A549 (cell line): Measurements from ENCODE around the gene FXYD7. TPM values are rescaled to one million over a fixed set of nuclear protein-coding genes. Genes with fewer than 3 reads are reported as not detected.
"Not testable (repeated sequence)": the region's sequence is repeated elsewhere in the genome, so short reads cannot be mapped to it uniquely, and the experiment has no call there.

Source experiments
- ATAC-seq, 2 experiments: fragments of 200-7000 bp in 1 of 2; fragments of >200 bp in 1 of 2; cut with Nextera tagmentation in 1 of 2; cut with Tn5 transposase in 1 of 2; 3 replicates each; pipeline versions ENCODE4 v1.8.0 to v1.9.1; 2018 to 2020; ENCODE audit warnings: mild to moderate bottlenecking in 1 of 2, moderate library complexity in 1 of 2
- CTCF ChIA-PET: fragments of 300-600 bp; sonication (Branson Sonifier 250); formaldehyde crosslinking; extraction: SDS; loops from one replicate; lab custom pipeline; 2021; ENCODE audit warnings: antibody characterized with exemption, inconsistent platforms; lab: Yijun Ruan, JAX
- POLR2A ChIA-PET: fragments of 350-600 bp; formaldehyde crosslinking; extraction: SDS; loops from one replicate; lab custom pipeline; 2021; ENCODE audit warnings: antibody characterized with exemption, inconsistent platforms; lab: Yijun Ruan, JAX
- DNase-seq, 2 experiments: peaks; one replicate each; pipeline versions ENCODE4 v3.0.0 to v3.0.0-alpha.2; 2011 to 2016; ENCODE audit warnings: low read depth in 1 of 2, low spot score in 1 of 2
- FAIRE-seq: peaks from 2 replicates; lab custom pipeline; 2011; peaks lifted over from hg19 to GRCh38; lab: Jason Lieb, UNC
- H3K27ac ChIP-seq, 2 experiments: fragments of >200 bp; sonication (Bioruptor Twin); formaldehyde crosslinking; 3 replicates each; pipeline ENCODE4 v1.5.1; 2016 to 2017
- H3K4me1 ChIP-seq: fragments of >200 bp; sonication (Bioruptor Twin); formaldehyde crosslinking; 3 replicates; pipeline ENCODE4 v1.6.1; 2016
- H3K4me2 ChIP-seq: fragments of >200 bp; sonication (Bioruptor Twin); formaldehyde crosslinking; 3 replicates; pipeline ENCODE4 v1.6.1; 2016
- H3K4me3 ChIP-seq: fragments of >200 bp; sonication (Bioruptor Twin); formaldehyde crosslinking; 3 replicates; pipeline ENCODE4 v1.5.1; 2016
- H3K9me3 ChIP-seq: fragments of >200 bp; sonication (Bioruptor Twin); formaldehyde crosslinking; 3 replicates; pipeline ENCODE4 v1.6.1; 2016
- BCL3 ChIP-seq: fragments of >200 bp; sonication (Bioruptor Twin); formaldehyde crosslinking; IDR thresholded peaks from 3 replicates; pipeline ENCODE4 v1.6.1; 2016
- BHLHE40 ChIP-seq: IDR thresholded peaks from 2 replicates; pipeline ENCODE4 v1.6.1; 2012; ENCODE audit warnings: low read depth, low read length, inconsistent platforms
- CEBPB ChIP-seq, 2 experiments: fragments of >200 bp in 1 of 2; sonication (Bioruptor Twin) in 1 of 2; formaldehyde crosslinking in 1 of 2; IDR thresholded peaks; 2 replicates each; pipeline ENCODE4 v1.6.1; 2012 to 2016
- CTCF ChIP-seq: fragments of >200 bp; sonication (Bioruptor Twin); formaldehyde crosslinking; IDR thresholded peaks from 3 replicates; pipeline ENCODE4 v1.5.1; 2016
- ELK1 ChIP-seq: fragments of 150-350 bp; IDR thresholded peaks from 2 replicates; pipeline ENCODE4 v1.6.1; 2014; ENCODE audit warnings: low read depth, mild to moderate bottlenecking, low read length
- ESRRA ChIP-seq: fragments of 150-350 bp; IDR thresholded peaks from 2 replicates; pipeline ENCODE4 v1.6.1; 2014; ENCODE audit warnings: mild to moderate bottlenecking, low read length, borderline replicate concordance
- FOSB ChIP-seq: fragments of 250-450 bp; sonication (Bioruptor Pico); IDR thresholded peaks from 2 replicates; pipeline ENCODE4 v1.5.0; 2020; ENCODE audit warnings: mild to moderate bottlenecking, moderate library complexity
- FOXS1 ChIP-seq: fragments of 250-450 bp; sonication (Bioruptor Pico); IDR thresholded peaks from 2 replicates; pipeline ENCODE4 v1.5.0; 2020; ENCODE audit warnings: mild to moderate bottlenecking, moderate library complexity
- HEYL ChIP-seq: fragments of 250-450 bp; sonication (Bioruptor Pico); IDR thresholded peaks from 2 replicates; pipeline ENCODE4 v1.8.0; 2021; ENCODE audit warnings: mild to moderate bottlenecking, moderate library complexity
- HMGXB4 ChIP-seq: fragments of 250-450 bp; sonication (Bioruptor Pico); IDR thresholded peaks from 2 replicates; pipeline ENCODE4 v1.5.0; 2021; ENCODE audit warnings: mild to moderate bottlenecking, moderate library complexity, borderline replicate concordance
- HOXA7 ChIP-seq: fragments of 250-450 bp; sonication (Bioruptor Pico); IDR thresholded peaks from 2 replicates; pipeline ENCODE4 v1.5.0; 2020; ENCODE audit warnings: mild to moderate bottlenecking, moderate library complexity
- HOXB5 ChIP-seq: fragments of 250-450 bp; sonication (Bioruptor Pico); IDR thresholded peaks from 2 replicates; pipeline ENCODE4 v1.5.0; 2020; ENCODE audit warnings: mild to moderate bottlenecking, moderate library complexity
- JUN ChIP-seq, 2 experiments: fragments of >200 bp; sonication (Bioruptor Twin); formaldehyde crosslinking; IDR thresholded peaks; 2 replicates in 1 of 2; 3 replicates in 1 of 2; pipeline ENCODE4 v1.6.1; 2016 to 2017
- KDM1A ChIP-seq: fragments of 200-600 bp; sonication (generic); IDR thresholded peaks from 2 replicates; pipeline ENCODE4 v1.6.1; 2016; ENCODE audit warnings: low read depth, mild to moderate bottlenecking
- MAFK ChIP-seq: fragments of 450-650 bp; IDR thresholded peaks from 2 replicates; pipeline ENCODE4 v1.6.1; 2014; ENCODE audit not compliant: partially characterized antibody
- MAZ ChIP-seq: fragments of 150-350 bp; IDR thresholded peaks from 2 replicates; pipeline ENCODE4 v1.6.1; 2014; ENCODE audit warnings: antibody characterized with exemption, low read depth, low read length, borderline replicate concordance
- NFE2L2 ChIP-seq: fragments of 150-350 bp; conservative IDR thresholded peaks from 2 replicates; pipeline ENCODE4 v1.6.1; 2014; ENCODE audit warnings: low read length
- POLR2A ChIP-seq: IDR thresholded peaks from 2 replicates; pipeline ENCODE4 v1.6.1; 2012; ENCODE audit warnings: mild to moderate bottlenecking, low read length
- POLR2AphosphoS2 ChIP-seq: conservative IDR thresholded peaks from 2 replicates; pipeline ENCODE4 v1.6.1; 2012; ENCODE audit warnings: low read length, improper control_type of control experiment, inconsistent platforms
- RARB ChIP-seq: fragments of 250-450 bp; sonication (Bioruptor Pico); IDR thresholded peaks from 2 replicates; pipeline ENCODE4 v1.8.0; 2021; ENCODE audit warnings: mild to moderate bottlenecking, moderate library complexity
- RCOR1 ChIP-seq: fragments of 150-350 bp; IDR thresholded peaks from 2 replicates; pipeline ENCODE4 v1.6.1; 2014; ENCODE audit warnings: antibody characterized with exemption, low read length, low read depth
- SMC3 ChIP-seq: fragments of >200 bp; sonication (Bioruptor Twin); formaldehyde crosslinking; IDR thresholded peaks from 3 replicates; pipeline ENCODE4 v1.6.1; 2018; ENCODE audit warnings: inconsistent platforms
- TP53 ChIP-seq: fragments of 250-450 bp; sonication (Bioruptor Pico); IDR thresholded peaks from 2 replicates; pipeline ENCODE4 v1.5.0; 2021; ENCODE audit warnings: mild to moderate bottlenecking, moderate library complexity
- WGBS: methylation state at CpG from one replicate; pipeline ENCODE4 v1.1.6; 2017; ENCODE audit errors: missing lambda C conversion rate; 5-methylcytosine and 5-hydroxymethylcytosine counted together
- polyA plus RNA-seq, 4 experiments: library from polyadenylated mRNA; depleted of rRNA in 3 of 4; stranded (reverse); fragments of >200 nt; fragmentation: RNase III in 1 of 4; extraction: RNeasy Plus Mini Kit Qiagen cat#74134 plus additional on column Dnase treatment in 1 of 4; gene quantifications; 2 replicates in 3 of 4; 3 replicates in 1 of 4; pipeline ENCODE4 v1.2.3, GENCODE V29; 2011 to 2017

Gene FXYD7
- polyA plus RNA-seq, 2 of the 4 experiments (the other 2 are of a cell fraction): not detected

GRCh38 chr19:35195830-35196229, 52.8 kb downstream of the FXYD7 start:
- DNase-seq (no peak), ATAC-seq (no peak), FAIRE-seq (no peak)
- H3K4me2 ChIP-seq: no peak overlapping the region
- POLR2A ChIA-PET: no interaction called here
- H3K9me3 ChIP-seq: peaks cover 18% of the 10 kb centered on the region
- CTCF ChIA-PET: interaction anchor here (1.5 kb wide), 1 partner anchor 10 kb away, joined by 3 read pairs; no protein-coding TSS in a partner anchor
- no peaks in the 10 kb centered on the region for H3K4me1 ChIP-seq
- no peak overlapping the region for H3K4me3 ChIP-seq
- H3K27ac ChIP-seq: no peak overlapping the region
- 49% methylated on average over 2 of the region's 2 CpGs for WGBS
- TF ChIP-seq ELK1 (no peak), BHLHE40 (no peak), SMC3 (no peak), MAFK (no peak), TP53 (no peak), POLR2AphosphoS2 (no peak), RARB (CRISPR knock-in tag) (no peak), HMGXB4 (no peak), JUN (IDR thresholded peaks at IDR 0.05) (no peak), HEYL (CRISPR knock-in tag) (no peak), FOSB (no peak), HOXB5 (CRISPR knock-in tag) (no peak)

- ATAC-seq, DNase-seq, H3K4me3 ChIP-seq, H3K4me1 ChIP-seq, H3K9me3 ChIP-seq, POLR2A ChIA-PET, H3K27ac ChIP-seq, H3K4me2 ChIP-seq: not testable (repeated sequence)
- CTCF ChIA-PET: interaction anchor here (1.5 kb wide), 1 partner anchor 9 kb away, joined by 3 read pairs; no protein-coding TSS in a partner anchor
- WGBS: 10% methylated on average over 6 of the region's 6 CpGs
- peak; percentile 68 for FAIRE-seq
These were observed 53.8 kb downstream of the FXYD7 start for GRCh38 chr19:35196861-35197260.

- no peak for DNase-seq
- ChIA-PET POLR2A (no interaction called here), CTCF (interaction anchor here (1.2 to 1.7 kb wide), 8 partner anchors 8 to 296 kb away, joined by 3 to 5 read pairs (median 4); no protein-coding TSS in a partner anchor)
- no peaks in the 10 kb centered on the region; the same call in 2 of the 3 replicates for H3K9me3 ChIP-seq
- no peak overlapping the region for H3K4me2 ChIP-seq
- 31% methylated on average over 2 of the region's 2 CpGs for WGBS
- no peak; a peak in 1 of 6 replicates for ATAC-seq
- FAIRE-seq: peak; percentile 65
- no peak overlapping the region for H3K4me3 ChIP-seq
- TF ChIP-seq CEBPB (IDR thresholded peaks at IDR 0.05) (no peak), RARB (CRISPR knock-in tag) (no peak), NFE2L2 (no peak), HOXA7 (CRISPR knock-in tag) (no peak), POLR2A (no peak), MAFK (no peak), BHLHE40 (no peak), ELK1 (no peak), FOXS1 (no peak), RCOR1 (no peak), BCL3 (no peak), ESRRA (no peak), MAZ (no peak), KDM1A (no peak), CTCF (no peak), HOXB5 (CRISPR knock-in tag) (no peak)
- no peaks in the 10 kb centered on the region for H3K4me1 ChIP-seq
- H3K27ac ChIP-seq: no peak overlapping the region
These were observed 56.4 kb downstream of the FXYD7 start for GRCh38 chr19:35199481-35199880.
